HG02943 (cell line): ENCODE results near the gene SKAP2.

Experiments
- ATAC-seq: cut with Tn5 transposase; IDR thresholded peaks from one replicate; pipeline ENCODE4 v1.9.1; 2021; ENCODE audit warnings: mild to moderate bottlenecking, low read depth, moderate library complexity; ENCODE audit not compliant: unreplicated experiment

SKAP2 gene

DNA sequence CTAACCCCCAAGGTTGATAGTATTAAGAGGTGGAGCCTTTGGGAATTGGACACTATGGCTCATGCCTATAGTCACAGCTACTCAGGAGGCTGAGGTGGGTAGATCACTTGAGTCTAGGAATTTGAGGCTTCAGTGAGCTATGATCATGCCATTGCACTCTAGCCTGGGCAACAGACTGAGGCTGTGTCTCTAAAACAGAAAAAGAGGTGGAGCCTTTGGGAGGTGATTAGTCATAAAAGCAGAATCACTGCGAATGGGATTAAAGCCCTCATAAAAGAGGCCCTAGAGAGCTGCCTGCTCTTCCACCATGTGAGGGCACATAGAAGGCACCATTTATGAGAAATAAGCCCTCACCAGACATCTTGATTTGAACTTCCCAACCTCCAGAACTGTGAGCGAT is 81.9 kb downstream of the SKAP2 start:
- no peak for ATAC-seq

DNA sequence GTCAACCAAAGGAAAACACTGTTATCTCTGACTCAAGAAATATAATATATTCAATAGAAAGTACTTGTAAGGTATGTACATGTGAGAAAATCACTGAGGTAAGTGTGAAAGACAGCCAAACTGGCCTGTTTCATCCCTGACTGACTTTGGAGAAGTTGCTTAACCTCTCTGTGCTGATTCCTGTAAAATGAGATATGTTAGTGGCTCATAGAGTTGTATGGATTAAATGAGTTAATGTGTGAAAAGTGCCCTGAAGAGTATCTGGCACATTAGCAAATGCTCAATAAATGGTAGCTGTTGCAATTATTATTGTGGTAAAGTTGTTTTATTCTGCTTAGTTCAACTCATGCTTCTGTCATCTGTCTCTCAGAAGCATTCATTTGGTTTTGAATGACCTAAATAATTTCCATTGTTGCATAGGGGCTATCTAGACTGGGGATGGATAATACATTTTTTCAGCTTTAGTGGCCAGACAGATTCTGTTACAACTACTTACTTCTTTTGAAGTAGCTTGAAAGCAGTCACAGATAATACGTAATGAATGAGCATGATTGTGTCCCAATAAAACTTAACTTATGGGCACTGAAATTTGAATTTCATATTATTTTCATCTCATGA is 84.3 kb downstream of the SKAP2 start:
- no peak for ATAC-seq

DNA sequence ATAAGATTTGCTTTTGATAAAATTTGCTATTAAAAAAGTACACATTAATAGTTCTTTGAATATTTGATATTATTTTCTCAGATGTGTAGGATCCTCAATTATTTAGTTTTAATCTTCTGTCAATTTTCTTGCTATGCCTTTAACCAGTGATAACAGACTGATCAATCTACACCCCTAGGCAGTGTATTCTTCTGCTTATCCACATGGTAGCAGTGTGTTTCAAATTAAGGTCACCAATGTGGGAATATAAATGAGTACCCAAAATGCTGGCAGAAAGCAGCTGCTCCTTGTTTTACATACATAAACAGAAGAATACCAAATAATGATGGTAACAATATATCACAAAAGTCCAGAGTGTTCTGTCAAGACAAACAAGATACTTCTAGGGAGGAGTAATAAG is 87.0 kb downstream of the SKAP2 start:
- ATAC-seq = no peak

DNA sequence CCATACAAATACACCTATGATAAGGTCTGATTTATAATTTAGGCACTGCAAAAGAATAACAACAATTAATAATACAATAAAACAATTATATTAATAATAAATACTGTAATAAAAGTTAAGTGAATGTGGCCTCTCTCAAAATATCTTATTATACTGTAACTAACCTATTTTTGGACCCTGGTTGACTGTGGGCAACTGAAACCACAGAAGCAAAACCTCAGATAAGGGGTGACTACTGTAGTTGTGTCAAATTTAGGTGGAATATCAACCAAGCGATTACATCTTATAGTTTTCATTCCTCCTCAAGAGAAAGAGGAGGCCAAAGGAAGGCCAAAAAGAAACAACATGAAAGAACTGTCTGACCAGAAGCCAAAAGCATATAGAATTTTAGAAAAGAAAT is 103.9 kb downstream of the SKAP2 start:
- ATAC-seq = no peak

DNA sequence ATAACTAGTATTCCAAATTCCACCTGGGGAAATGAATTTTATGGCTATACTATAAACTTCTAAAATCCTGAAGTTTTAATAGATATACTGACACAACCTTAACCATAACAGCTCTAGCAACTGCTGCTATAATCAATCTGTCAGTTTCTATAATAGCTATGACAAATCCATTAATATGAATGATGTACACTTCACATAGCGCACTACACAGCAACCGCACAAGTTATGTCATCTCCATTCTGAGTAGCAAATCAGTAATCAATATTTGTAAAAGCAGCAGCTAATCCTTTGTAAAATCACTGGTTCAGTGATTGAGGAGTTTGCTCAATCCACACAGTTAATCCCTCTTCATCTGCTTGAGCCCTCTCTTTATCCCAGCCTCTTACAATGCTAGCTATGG is 105.3 kb downstream of the SKAP2 start:
- ATAC-seq = no peak

DNA sequence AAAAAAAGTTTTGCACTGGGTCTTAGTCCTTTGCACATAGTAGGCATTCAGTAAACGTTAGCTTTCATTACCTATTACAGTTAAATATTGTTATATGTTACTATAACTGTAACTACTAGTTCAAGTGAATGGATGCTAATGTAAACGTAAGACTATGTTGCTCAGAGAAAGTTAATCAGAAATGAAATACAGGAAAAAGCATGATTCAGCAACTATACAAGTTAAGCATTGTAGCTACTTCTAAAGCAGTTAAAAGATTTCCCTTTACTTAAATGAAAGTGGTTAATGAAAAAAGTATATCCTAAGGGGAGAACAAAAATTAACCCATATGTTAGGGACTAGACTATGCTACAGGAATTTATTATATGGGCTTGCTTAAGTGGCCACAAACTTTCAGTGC is 121.2 kb downstream of the SKAP2 start:
- no peak for ATAC-seq

DNA sequence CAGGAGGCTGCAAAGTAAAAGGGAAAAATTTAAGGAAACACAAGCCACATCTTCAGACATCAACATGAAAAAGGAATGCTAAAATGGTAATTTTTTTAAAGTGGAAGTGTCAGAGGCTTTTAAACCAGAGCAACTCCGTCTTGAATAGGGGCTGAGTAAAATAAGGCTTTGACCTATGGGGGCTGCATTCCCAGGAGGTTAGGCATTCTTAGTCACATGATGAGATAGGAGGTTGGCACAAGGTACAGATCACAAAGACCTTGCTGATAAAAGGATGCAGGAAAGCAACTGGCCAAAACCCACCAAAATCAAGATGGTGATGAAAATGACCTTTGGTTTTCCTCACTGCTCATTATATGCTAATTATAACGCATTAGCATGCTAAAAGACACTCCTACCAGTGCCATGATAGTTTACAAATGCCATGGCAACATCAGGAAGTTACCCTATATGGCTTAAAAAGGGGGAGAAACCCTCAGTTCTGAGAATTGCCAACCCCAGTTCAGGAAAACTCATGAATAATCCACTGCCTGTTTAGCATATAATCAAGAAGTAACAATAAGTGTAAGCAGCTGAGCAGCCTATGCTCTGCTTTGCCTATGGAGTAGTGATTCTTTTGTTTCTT is 128.3 kb downstream of the SKAP2 start:
- no peak for ATAC-seq

DNA sequence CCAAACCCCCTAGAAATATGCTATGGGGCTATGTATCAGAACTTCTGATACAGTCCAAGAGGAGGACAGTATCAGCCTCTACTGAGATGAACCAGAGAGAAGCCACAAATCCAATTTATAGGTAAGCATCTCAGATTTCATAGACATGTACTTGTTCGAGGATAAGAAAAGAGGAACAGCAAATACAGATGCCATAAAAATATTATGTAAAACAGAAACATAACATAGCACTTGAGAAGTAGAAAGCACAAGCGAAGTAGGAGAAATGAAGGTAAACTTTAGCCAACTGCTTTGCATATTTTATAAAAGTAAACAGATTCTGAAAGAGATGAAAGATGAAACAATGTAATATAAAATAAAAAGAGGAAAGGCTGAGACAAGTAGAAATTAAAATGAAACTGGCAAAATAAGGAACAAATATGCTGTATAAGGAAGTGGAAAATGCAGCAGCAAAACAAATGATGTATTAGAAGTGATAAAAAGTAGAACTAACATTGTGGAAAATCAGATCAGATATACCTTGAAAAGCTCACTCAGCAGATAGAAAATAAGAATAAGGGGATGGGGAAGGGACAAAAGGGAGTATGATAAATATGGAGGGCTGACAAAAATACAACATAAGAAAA is 135.1 kb downstream of the SKAP2 start:
- ATAC-seq = no peak

DNA sequence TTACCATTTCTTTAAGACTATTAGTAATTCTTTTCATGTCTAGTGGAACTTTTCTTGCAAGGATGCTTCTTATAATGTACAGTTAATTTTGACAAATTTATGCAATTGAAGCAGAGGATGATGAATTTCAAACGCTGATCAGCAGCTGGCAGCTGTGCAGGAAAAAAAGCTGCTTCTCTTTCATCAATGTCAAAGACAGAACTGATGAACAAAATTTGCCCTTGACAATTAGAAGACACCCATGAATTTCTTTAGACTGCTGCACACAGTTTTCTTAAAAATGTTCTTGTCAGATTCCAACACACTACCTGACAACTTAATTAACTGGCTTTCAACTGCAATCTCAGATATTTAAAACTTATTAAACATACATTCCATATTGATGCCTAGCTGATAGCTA is 138.3 kb downstream of the SKAP2 start:
- no peak for ATAC-seq

DNA sequence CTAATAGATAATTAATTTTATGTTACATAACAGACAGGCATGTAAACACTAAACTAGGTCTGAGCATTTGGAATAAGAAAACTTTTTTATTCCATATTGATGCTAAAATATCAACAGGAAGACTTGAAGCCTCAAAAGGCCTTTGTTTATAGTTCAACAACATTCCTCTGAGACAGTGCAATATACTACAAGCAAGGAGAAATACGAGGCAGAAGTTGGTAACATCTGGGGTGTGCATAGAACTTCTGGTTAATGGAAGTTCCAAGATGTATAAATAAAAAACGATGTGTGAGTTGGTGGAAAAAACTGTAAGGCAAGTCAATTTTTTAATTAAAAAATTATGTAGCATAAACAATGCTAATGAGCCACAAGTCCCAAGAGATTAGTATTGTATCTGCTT is 139.6 kb downstream of the SKAP2 start:
- ATAC-seq = no peak

DNA sequence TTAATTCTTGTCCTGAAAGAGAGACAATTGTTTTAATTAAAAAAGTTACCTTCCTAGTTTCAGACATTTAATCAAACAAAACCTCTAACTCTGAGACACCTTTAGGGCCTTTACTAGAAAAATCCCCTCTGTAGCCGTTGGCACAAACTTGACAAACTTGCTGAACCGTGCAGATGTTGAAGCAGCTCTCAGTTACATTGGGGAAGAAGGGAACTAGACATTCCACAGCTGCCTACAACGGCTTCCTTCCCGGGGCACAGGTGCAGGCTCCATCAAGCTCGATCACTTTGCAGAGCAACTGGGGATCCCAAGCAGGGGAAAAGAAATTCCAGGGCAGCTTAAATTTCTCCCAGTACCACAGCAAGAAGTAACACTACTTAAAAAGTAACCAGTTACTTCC is 141.3 kb downstream of the SKAP2 start:
- no peak for ATAC-seq

DNA sequence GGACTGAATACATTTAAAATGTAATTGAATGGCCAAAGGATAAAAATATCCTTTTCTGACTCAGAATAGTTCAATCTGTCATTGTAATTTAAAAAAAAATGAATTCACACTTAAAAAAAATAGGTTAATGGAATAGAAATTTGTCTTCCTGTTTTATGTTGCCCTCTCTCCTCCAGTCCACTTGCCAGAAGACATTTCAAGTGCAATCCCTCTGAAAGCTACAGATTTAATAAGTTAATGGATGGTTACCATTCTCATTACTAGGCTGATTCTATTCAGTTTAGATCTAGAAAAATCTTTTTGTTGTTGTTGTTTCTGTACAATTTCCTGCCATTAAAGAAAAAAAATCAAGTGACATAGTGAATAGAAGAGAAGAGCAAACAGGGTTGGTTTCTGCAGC is 142.9 kb downstream of the SKAP2 start:
- no peak for ATAC-seq

DNA sequence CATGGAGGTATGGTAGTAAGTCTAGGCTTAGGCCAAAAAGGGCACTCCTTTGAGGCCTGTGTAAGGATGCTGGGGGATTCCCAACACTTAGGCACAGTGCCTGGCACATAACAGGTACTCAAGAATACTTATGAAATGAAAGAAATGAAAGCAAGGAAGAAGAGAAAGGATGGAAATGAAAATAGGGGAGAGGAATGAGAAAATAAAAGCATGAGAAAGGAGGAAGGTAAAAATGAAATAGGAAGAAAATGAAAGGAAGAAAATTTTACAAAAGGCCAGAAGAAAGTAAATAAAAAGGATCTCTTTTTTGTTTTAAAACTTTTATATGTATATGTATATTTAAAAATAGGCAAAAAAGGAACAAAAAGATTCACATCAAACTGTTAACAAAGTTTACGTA is 146.3 kb downstream of the SKAP2 start:
- ATAC-seq = no peak

DNA sequence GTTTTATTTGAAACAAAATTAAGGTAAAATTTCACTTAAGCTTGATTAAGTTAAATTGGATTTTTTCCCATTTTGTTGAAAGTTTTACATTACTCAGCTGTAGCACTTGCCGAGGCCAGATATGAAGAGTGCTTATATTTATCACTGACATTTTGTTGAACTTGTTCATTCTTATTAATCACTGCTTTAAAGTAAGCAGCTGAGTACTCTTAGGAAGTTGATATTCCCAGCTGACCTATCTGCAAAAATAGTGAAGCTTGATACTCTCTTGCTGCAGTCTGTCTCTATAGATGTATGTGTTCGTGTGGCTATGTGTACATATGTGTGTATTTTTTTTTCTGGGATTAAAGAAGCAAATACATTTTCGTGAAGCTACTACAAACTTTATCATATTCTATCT is 150.0 kb downstream of the SKAP2 start:
- no peak for ATAC-seq

DNA sequence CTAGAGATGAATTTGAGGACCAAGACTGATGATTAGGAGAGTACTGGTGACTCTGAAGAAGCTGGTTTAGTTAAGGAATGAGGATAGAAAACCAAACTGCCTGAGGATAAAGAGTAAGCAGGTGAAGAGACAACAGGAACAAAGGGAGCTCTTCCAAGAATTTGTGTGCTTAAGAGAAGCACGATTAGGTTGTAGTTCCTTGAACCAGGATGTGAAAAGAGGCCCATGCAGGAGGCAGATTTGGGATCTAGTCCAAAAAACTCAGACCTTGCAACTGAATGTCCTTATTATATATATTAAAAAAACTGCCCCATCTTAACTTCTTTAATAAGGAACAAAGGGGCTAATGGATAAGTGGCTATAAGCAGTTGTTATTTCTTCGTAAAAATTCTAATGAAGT is 150.4 kb downstream of the SKAP2 start:
- ATAC-seq = no peak

DNA sequence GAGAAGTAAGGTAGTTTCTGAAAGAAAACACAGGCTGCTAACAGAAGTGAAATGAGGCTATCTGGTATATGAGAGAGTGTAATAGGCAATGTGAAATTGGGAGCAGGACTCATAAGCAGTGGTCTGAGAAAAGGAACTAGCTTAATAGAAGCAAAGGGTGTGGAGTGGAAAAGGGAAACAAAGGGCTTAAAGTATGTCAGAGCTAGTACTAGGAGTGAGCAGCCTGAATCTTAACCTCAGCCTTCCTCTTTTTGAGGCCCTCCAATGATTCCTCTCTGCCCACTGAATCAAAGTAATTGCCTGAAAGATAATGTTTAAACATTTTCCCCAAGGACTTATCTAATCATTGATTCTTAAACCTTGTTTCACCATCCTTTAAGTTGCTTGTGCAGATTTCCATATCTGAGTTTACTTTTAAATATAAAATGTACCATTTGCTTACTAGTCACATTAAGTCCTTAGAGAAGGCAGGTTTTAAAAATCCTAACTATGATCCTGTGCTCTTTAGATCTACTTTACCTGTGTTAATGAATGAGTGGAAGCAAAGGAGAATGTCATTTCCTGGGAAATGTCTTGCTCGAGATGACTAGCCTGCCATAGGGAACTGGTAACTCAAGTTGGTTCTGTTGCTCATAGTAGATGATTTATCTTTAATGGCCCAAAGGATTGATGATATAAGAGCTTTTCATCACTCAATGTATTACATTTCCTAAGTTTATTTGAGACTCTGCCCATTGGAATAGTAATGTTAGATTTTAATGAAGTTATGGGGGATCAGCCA is 155.0 kb downstream of the SKAP2 start:
- no peak for ATAC-seq

DNA sequence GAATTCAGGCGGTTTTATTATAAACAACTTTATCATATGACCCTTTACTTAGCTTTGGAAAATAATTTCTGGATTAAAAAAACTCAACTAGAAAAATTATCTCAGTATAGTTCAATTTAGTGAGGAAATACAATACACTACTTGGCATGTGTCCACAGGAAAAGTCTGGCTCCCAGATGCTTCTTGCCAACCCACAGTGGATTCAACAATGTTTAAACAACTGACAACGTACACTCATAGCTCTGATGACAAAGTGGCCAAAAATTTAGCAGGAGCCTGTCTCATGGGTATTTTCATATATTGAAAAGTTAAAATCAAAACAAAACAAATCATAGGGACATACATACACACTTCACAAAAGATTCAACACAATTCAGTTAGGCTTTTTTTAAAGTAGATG is 158.8 kb downstream of the SKAP2 start:
- no peak for ATAC-seq

DNA sequence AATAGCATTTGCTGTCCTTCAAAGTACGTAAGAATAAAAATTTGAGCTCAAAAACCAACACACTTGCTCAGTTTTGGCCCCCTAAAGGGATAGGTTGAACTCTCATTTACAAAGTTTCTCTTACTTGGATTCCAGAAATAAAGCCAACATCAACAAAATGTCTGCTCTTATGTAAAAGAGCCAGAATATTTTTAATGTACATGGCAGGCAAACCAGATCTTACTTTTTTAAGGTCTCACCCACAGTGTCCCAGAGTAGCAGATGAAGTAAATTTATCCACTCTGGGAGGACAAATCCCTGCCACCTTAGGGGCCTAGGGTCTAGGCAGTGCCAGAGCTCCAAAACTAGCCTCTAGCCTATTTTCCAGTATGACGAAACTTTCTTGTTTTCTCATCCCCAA is 159.6 kb downstream of the SKAP2 start:
- no peak for ATAC-seq

DNA sequence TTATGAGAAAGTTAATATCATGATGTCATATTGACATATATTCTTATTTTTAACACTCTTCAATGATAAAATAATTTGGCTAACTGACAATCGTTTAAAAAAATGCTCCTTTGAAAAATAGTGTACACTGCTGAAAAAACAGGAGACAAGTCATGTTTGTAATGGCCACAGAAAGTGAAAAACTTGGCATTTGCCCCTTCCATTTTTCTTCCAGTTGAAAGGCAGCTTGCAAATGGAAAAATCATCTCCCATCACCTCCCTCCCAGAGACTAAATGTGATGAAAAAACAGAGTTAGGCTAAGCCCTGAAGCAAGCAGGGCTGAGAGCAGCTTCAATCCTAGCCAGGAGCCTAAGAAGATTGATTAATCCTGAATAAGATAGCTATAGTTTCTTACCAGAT is 160.4 kb downstream of the SKAP2 start:
- ATAC-seq = no peak

DNA sequence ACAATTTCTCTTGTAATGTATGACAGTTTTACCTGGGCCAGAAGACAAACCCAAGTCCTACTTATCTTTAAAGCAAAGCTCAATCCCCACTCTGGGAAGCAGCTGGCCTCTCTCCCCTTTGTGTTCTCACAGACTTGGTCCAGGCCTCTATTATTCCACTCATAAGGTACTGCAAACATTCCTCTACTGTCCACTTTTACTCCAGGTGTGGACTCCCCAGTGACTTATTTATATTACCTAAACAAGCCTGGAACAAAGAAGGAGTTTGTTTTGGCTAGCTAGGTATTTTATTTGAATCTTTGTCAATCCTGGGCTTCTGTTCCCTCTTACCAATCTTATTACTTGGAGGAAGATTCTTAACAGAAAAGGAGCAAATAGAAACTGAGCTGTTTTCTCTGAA is 163.5 kb downstream of the SKAP2 start:
- no peak for ATAC-seq

DNA sequence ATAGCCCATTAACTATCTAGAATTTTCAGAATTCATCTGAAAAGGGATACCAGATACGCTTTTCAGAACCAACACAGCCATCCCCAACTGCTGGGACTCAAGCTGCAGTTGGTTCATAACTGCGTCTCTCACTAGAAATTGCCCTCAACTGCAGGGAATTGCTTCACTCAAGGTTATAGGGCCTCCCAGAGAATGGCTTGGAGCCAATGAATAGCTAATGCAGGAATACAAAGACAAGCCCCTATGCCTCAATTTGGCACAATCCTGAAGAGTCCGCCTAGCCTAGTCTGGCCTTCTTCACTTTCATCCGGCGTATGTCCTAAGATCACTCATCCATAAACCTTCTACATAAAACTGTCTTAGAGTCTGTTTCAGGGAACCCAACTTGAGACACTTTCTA is 164.0 kb downstream of the SKAP2 start:
- no peak for ATAC-seq

DNA sequence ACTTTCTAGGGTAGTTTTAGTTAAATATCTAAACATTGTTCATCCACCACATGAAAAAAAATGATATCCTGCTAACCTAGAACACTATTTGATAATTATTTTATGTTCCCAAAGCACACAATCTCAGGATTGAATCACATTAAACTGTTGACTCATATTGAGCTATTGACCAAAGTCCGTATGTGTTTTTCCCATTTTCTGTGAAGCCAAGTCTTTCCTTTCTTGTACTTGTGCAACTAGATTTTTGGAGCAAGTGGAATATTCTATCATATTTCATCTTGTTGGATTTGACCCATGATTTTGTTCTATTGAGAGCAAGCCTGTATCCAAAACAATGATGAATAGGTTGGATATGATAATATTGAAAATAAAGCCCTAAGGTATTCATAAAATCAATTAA is 164.6 kb downstream of the SKAP2 start:
- ATAC-seq = no peak
